GM20431 (cell line): Measurements from ENCODE around the gene PHF21B.

Experiments used
- in situ Hi-C: fragments of 300-500 bp; cut with MseI, MboI; formaldehyde crosslinking; loops from one replicate; pipeline ENCODE4 v1.15.0; 2020; ENCODE audit warnings: low sequenced_read_pairs; ENCODE audit not compliant: unreplicated experiment

The PHF21B gene

DNA sequence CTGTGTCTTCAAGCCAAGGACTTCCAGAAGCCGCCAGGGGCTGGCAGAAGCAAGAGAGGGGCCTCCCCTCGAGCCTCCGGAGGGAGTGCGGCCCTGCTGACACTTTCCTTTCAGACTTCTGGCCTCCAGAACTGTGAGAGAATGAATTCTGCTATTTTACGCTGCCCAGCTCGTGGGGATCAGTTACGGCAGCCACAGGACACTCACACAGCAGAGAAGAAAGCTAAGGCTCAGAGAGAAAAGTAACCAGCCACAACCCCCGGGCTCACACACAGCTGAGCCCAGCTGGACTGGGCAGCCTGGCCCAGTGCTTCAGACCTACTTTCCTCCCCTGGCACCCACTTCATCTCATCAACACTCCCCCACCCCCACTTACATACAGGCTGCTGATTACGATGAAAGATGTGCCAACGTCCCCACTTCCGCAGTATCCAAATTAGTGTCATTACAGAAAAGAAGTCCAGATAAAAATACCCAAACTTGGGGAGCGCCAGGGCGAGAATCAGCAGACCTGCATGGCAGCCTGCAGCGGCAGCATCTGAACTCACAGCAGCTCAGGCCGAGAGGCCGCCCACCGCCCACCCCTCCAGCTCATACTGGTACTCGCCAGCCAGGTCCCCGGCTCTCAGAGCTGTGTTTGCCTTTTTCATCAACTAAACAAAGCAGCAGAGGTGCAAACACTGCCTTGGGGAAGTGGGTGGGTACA, 15.3 kb downstream of the PHF21B start:
- in situ Hi-C loops: no loop called here

DNA sequence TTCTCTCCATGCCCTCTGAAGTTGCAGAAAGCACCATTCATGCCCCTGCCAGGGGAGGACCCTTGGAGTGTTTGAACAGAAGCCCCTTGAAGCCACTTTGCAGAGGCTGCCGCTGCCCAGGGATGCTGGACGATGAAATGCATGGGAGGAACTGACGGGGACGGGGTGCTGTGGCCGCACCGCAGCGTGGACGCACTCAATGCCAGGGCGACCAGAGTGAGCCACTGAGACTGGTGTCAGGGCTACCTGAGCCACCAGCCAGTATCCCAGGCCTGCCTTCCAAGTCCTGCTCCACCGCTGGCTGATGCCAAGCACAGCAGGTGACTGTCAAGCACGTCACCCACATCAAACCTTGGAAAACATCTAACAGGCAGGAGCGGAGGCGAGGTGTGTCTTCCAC, 17.6 kb downstream of the PHF21B start:
- in situ Hi-C loops: no loop called here

DNA sequence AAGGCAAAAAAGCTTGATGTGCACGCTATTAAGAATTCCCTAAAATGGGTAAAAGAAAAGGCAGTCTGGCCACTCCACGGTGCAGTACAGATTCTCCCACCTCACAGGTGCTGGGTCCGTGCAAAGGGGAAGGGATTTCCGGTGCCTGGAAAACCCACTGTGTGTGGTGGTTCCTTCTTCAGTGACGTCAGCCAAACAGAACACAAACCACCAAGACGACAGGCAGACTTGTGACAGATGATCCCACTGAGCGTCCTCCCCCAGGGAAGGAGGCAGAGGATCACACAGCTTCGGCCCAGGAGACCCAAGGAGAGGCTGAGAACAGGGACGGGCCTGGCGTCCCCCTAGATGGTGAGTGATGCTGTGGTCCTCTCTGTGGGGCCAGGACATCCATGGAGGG, 18.6 kb downstream of the PHF21B start:
- in situ Hi-C loops: no loop called here

DNA sequence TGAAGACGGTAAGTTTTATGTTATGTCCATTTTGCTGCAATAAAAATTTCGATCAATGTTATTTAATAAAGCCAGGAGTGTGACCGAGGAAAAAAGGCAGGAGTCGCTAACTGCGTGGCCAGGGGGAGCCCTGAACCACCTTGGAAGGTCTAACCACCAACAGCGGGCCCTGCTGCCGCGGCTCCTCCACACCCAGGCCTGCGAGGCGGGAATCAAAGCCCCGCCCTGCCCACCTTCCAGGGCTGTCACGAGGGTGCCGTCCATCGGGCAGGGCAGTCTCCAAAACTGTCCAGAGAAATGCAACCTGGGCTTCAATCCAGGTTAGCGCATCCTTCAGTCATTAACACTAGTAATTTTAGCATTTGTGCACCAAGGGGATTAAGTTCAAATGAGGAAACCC, 19.0 kb downstream of the PHF21B start:
- in situ Hi-C loops: no loop called here

DNA sequence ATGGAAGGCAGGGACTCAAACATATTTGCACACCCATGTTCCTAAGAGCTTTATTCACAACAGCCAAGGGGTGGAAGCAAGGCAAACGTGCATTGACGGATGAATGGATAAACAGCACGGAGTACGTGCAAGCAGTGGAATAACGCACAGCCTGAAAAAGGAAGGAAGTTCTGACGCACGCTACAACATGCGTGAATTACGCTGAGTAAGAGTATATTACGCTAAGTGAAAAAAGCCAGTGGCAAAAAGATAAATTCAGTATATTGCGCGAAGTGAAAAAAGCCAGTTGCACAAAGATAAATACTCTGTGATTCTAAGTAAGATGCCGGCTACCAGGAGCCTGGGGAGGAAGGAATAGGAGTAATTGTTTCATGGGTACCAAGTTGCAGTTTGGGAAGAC, 19.5 kb downstream of the PHF21B start:
- in situ Hi-C loops: no loop called here

DNA sequence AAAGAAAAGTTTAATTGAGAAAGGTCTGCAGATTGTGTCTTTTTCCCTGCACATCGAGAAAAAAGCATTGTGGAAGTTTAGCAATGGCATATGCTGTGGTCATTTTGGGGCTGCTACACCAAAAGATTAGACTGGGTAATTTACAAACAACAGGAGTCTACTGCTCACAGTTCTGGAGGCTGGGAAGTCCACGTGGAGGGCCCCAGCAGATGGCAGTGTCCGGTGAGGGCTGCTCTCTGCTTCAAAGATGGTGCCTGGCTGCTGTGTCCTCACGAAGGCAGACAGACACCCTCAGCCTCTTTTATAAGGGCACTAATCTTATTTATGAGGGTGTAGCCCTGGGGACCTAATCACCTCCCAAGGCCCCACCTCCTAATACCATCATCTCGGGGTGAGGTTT, 21.1 kb downstream of the PHF21B start:
- in situ Hi-C loops: no loop called here

DNA sequence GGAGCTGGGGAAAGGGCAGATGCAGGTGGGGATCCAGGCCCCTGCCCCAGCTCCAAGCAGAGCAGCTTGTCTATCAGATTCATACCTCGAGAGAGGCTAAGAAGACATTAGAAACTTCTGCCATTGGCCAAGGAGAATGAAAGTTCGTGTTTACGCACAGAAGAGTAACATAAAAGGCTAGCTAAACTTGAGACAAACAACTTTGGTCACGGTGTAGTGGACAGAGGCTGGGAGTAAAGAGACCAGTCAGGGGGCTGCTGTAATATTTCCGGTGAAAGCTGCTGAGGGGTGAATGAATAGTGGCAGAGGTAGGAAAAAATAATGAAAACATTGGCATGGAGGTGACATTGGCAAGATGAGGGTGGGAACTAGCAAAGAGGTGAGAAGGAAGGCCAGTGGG, 22.9 kb downstream of the PHF21B start:
- in situ Hi-C loops: no loop called here

DNA sequence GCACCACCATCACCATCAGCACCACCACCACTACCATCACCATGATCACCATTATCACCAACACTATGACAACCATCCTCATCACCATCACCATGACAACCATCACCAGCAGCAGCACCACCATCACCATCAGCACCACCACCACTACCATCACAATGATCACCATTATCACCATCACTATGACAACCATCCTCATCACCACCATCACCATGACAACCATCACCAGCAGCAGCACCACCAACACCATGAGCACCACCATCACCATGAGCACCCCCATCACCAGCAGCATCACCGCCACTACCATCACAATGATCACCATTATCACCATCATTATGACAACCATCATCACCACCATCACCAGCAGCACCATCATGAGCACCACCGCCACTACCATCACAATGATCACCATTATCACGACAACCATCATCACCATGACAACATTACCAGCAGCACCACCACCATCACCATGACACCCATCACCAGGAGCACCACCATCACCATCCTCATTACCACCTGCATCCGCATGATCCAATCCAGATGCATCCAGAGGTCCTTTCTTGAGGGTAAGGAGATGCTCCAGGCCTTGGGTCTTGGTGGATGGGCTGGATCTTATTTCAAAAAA, 23.8 kb downstream of the PHF21B start:
- in situ Hi-C loops: no loop called here

DNA sequence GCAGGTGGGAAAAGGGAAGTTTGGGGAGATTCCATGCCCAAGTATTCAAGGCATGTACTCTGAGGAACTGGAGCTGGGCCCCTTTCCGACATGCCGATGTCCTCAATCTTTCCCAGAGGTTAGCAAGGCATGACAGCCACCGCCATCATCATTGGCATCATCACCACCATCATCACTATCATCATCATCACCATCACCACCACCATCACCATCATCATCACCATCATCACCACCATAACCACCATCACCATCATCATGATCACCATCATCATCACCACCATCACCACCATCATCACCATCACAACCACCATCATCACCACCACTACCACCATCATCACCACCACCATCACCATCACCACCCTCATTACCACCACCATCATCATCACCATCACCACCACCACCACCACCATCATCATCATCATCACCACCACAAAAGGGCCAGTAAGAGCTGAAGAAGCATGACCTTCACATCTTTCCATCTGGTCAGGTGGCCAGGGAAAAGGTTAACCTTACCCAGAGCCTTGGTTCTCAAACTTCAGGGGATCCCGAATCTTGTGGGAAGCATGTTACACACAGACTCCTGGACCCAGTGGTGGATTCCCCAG, 25.8 kb downstream of the PHF21B start:
- in situ Hi-C loops: no loop called here

DNA sequence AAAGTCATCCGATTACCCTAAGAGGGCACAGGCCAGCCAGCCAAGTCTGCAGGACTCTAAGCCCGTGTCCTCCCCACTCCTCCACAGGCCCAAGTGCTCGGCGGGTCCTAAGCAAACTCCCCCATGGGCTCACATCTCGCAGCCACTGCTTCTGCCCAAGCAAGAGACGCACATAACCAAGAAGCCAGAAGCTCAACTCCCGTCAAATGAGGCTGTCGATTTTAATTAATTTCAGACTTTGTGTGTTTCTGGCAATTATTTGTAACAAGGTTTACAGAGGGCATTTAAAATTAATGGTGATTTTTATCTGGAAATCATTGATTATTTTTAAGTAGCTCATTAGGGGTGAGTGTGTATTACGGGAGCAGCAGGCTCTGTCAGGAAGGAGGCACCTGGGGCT, 27.4 kb downstream of the PHF21B start:
- in situ Hi-C loops: no loop called here

DNA sequence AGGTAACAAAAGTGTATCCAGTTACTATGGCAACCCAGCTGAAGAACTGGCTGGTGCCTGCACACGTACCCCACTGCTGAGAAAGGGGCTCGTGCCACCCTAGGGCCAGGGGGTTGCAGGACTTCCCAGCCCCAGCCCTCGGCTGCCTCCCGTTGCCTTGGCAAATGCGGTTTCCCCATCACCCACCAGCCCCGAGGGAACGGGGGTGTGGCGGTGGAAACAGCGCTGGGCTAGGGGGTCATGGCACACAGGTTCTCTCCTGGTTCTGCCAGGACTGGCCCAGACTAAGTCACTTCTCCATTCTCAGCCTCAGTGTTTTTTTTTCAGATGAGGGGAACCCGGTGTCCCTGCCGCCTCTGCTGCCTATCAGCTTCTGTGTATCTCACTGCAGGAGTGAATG, 27.9 kb downstream of the PHF21B start:
- in situ Hi-C loops: no loop called here

DNA sequence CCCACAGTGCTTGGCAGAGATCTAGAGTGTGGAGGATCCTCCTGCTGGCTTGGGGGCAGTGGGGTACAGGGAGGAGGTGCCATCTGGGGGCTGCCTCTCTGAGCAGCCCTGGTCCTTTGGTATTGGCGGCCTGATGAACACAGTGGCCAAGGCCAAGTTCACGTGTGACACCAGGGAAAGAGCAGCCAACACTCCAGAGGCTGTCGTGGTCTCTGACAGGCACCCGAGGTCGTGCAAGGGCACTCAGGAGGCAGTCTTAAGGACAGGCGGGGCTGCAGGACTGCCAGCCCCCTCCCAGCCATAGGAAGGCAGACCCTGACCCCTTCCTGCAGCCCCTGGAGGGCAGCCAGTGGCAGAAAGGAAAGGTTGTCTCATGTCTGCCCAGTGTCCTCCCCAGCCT, 30.7 kb downstream of the PHF21B start:
- in situ Hi-C loops: no loop called here

DNA sequence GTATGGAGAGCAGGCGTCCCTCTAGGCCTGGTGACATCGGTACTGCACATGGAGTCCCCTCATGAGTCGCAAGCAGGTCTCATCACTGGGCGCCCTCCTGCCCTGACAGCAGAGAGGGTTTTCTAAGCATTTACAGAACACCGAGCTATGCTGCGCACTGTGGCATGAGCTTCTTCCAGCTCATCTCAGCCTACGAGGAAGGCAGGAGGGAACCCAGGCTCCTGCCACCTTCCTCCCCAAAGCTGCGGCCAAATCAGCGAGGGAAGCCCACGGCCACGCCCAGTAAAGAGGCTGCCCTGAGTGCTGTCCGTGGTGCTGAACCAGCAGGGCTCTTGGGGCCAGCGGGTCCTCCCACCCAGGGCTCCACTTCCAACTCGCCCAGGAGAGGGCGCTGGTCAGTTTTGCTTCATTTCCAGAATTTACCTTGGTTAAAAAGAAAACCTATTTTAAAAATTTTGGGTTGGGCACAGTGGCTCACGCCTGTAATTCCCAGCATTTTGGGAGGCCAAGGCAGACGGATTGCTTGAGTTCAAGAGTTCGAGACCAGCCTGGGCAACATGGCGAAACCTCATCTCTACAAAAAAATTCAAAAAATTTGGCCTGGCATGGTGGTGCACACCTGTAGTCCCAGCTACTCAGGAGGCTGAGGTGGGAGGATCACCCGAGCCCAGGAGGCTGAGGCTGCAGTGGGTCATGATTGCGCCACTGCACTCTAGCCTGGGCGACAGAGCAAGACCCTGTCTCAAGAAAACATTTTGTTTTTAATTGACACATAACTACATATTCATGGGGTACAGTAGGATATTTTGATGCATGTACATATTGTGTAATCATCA, 34.2 kb downstream of the PHF21B start:
- in situ Hi-C loops: no loop called here

DNA sequence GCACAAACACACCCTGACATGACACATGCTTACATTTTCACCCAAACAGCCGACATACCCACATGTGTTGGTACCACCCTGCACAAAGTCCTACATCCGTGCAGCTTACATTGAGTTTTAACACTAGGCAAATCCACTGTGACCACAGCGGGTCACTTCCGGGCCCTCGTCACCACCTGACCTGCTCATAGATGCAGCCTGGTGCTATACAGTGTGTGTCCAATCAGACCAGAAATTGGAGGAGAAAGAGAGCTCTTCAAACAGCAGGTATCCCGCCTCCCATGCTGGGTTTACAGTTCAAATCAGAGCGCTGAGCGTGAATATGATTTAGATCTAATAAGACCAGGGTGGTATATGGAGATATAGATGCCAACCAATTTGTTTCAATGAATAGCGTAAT, 35.4 kb downstream of the PHF21B start:
- in situ Hi-C loops: no loop called here

DNA sequence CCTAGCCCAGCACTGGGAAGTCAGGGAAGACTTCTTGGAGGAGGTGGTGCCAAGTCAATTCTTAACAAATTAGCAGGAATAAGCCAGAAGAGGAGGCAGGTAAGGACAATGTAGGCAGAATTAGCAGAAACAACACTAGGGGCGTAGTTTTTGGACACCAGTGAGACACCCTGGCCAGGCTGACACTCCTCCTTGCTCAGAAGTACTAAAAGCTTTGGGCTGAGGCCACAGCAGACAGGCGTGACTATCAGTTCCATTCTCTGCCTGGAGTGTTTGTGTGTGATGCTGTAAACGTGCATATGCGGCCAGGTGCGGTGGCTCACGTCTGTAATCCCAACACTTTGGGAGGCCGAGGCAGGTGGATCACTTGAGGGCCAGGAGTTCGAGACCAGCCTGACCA, 36.0 kb downstream of the PHF21B start:
- in situ Hi-C loops: no loop called here

DNA sequence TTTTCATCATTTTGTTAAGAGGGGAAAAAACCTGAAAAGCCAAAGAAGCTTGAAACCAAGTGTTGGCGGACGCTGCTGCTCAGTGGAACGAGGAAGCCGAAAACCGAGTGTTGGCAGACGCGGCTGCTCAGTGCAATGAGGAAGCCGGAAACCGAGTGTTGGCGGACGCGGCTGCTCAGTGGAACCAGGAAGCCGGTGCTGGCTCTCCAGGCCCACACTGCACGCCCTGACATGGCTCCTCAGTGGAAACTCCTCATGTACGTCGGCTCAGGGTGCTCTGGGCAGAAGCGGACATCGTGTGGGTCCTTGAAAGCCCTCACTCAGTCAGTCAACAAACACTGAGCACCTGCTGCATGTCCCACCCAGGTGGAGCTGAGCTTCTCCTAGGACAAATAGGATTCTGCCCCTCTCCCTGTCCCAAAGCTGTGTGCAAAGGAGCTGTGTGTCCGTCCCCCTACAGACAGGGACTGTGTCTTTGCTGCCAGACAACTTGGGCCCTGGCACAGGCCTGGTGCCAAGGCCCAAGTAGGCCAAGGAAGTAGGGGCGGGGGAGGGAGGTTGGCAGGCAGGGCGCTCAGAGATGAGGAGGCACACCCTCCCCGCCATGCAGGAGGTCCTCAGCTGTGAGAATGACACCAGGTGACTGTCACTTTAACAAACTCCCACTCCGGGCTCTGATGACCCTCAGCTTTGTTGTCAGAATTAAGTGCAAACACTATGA, 37.3 kb downstream of the PHF21B start:
- in situ Hi-C loops: no loop called here

DNA sequence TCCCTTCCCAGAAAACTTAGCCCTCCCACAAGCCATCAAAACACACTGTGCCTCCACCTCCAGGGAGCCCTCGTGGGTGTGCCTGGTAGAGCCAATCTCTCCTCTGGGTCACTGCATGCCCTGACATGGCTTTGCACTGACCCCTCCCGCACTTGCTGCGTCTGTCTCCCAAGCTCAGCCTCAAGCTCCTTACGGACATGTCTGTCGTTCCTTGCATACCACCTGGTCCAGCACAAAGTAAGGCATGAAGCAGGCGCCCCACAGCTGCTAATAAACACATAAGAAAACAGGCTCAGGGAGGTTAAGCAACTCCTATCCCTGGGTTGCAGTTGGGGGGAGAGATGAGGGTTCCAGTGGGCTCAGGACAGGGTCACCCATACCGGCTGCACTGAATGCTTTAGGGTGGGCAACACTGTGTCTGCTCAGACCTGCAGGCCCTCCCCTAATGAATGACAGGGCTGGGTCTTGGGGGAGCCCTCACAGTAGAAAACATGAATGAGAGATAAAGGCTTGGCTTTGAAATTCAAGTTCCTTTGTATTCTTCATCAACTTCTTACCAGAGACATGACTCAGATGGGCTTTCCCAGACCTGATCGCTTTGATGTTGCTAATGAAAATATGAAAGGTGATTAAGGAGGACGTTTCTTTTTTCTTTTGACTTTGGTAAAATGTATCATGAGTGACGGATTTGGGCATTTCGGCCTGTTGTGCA, 38.0 kb downstream of the PHF21B start:
- in situ Hi-C loops: no loop called here

DNA sequence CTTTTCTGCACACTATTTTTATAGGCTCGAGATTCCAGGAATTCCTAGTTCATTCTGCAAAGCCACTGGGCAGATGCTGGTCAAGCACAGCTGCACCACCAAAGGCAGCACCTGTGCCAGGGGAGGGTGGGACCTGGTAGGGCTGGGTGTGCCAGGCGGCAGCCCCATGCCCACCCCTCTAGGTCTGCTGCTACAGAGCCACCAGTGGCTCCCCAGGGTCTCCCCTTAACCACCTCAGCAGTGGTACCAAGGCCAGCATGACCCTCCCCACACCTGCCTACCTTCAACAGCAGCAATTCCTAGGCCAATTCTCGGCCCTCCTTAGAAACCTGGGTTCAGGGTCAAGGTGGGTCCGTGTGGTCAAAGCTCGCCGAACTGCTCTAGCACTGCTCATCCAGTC, 39.5 kb downstream of the PHF21B start:
- in situ Hi-C loops: no loop called here

DNA sequence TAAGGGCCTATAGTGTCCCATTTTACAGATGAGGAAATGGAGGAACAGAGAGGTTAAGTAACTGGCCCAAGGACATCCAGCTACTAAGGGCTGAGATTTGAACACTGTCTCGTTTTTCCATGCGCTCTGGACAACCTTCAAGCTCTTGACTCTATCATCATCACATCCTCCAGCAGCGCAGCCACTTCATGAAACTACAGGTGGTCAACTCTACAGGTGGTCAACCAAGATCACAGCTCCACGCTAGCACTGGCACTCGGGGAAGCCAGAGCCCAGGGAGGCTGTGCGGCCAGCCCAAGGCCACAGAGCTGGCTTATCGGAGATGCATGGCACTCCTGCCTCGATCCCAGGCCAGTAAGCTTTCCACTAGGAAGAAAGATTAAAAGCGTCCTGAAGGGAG, 40.0 kb downstream of the PHF21B start:
- in situ Hi-C loops: no loop called here

DNA sequence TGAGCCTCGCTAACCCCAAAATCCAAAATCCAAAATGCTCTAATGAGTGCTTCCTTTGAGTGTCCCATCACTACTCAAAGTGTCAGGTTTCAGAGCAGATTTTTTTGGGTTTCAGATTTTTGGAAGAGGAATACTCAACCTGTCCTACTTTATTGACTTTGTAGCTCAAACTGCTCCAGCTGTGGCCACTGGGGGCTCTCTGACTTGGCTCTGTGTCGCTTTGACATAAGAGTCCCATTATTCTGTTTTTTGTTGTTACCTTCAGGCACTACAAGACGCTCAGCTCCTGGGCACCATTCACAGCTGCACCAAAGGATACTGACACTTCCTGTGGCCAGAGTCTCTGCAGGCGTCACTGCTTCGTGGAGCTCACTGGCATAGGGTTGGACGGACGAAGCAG, 41.1 kb downstream of the PHF21B start:
- in situ Hi-C loops: no loop called here
